HL-60 (cell line): ENCODE results near the gene APOBEC3F.
"Not testable (repeated sequence)": the region's sequence is repeated elsewhere in the genome, so short reads cannot be mapped to it uniquely, and the experiment has no call there.

Source experiments
- DNase-seq, 2 experiments: peaks; one replicate each; pipeline ENCODE4 v3.0.0-alpha.2; 2010 to 2020; ENCODE audit warnings: low read depth in 1 of 2, low spot score in 1 of 2
- H3K27ac ChIP-seq: fragments of 250-450 bp; sonication (Bioruptor Pico); replicated peaks from 2 replicates; pipeline ENCODE4 v1.5.1; 2020; ENCODE audit warnings: mild to moderate bottlenecking, moderate library complexity
- H3K27me3 ChIP-seq: fragments of 250-450 bp; sonication (Bioruptor Pico); 2 replicates; pipeline ENCODE4 v1.5.1; 2021; ENCODE audit warnings: mild to moderate bottlenecking, moderate library complexity; ENCODE audit not compliant: insufficient read depth, poor library complexity, severe bottlenecking
- H3K4me3 ChIP-seq: replicated peaks from 2 replicates; pipeline ENCODE4 v1.5.1; 2011; ENCODE audit warnings: mild to moderate bottlenecking, control low read depth, low read length; ENCODE audit not compliant: insufficient read depth
- GABPA ChIP-seq: IDR thresholded peaks from 2 replicates; pipeline ENCODE4 v1.6.1; 2012; ENCODE audit warnings: low read depth
- POLR2AphosphoS5 ChIP-seq: IDR thresholded peaks from 2 replicates; pipeline ENCODE4 v1.6.1; 2012; ENCODE audit warnings: low read depth
- SPI1 ChIP-seq: IDR thresholded peaks from 2 replicates; pipeline ENCODE4 v1.6.1; 2012; ENCODE audit warnings: low read depth, mild to moderate bottlenecking, borderline replicate concordance
- TF ChIP-seq, protein P1 (sequence below): IDR thresholded peaks from 2 replicates; pipeline ENCODE4 v1.6.1; 2012; ENCODE audit warnings: low read depth; ENCODE audit not compliant: insufficient replicate concordance
- TF ChIP-seq, protein P2 (sequence below): IDR thresholded peaks from one replicate; pipeline ENCODE4 v1.5.1; 2011; ENCODE audit warnings: low read length, control low read depth, inconsistent platforms; ENCODE audit not compliant: insufficient read depth

The APOBEC3F gene

DNA sequence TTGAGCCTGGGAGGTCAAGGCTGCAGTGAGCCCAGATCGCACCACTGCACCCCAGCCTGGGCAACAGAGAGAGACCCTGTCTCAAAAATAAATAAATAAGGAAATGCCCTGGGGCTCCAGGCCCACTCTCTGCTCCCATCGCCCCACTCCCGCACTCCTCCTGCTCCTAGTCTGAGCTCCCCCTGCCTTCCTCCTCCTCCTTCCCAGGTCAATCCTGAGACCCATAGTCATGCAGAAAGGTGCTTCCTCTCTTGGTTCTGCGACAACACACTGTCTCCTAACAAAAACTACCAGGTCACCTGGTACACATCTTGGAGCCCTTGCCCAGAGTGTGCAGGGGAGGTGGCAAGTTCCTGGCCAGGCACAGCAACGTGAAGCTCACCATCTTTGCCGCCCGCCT, 29.5 kb downstream of the APOBEC3F start:
- TF ChIP-seq GABPA, result no peak
- no peak for TF ChIP-seq POLR2AphosphoS5
- TF ChIP-seq, protein P1, sequence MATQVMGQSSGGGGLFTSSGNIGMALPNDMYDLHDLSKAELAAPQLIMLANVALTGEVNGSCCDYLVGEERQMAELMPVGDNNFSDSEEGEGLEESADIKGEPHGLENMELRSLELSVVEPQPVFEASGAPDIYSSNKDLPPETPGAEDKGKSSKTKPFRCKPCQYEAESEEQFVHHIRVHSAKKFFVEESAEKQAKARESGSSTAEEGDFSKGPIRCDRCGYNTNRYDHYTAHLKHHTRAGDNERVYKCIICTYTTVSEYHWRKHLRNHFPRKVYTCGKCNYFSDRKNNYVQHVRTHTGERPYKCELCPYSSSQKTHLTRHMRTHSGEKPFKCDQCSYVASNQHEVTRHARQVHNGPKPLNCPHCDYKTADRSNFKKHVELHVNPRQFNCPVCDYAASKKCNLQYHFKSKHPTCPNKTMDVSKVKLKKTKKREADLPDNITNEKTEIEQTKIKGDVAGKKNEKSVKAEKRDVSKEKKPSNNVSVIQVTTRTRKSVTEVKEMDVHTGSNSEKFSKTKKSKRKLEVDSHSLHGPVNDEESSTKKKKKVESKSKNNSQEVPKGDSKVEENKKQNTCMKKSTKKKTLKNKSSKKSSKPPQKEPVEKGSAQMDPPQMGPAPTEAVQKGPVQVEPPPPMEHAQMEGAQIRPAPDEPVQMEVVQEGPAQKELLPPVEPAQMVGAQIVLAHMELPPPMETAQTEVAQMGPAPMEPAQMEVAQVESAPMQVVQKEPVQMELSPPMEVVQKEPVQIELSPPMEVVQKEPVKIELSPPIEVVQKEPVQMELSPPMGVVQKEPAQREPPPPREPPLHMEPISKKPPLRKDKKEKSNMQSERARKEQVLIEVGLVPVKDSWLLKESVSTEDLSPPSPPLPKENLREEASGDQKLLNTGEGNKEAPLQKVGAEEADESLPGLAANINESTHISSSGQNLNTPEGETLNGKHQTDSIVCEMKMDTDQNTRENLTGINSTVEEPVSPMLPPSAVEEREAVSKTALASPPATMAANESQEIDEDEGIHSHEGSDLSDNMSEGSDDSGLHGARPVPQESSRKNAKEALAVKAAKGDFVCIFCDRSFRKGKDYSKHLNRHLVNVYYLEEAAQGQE, result no peak
- no peak for TF ChIP-seq SPI1
- TF ChIP-seq, protein P2, sequence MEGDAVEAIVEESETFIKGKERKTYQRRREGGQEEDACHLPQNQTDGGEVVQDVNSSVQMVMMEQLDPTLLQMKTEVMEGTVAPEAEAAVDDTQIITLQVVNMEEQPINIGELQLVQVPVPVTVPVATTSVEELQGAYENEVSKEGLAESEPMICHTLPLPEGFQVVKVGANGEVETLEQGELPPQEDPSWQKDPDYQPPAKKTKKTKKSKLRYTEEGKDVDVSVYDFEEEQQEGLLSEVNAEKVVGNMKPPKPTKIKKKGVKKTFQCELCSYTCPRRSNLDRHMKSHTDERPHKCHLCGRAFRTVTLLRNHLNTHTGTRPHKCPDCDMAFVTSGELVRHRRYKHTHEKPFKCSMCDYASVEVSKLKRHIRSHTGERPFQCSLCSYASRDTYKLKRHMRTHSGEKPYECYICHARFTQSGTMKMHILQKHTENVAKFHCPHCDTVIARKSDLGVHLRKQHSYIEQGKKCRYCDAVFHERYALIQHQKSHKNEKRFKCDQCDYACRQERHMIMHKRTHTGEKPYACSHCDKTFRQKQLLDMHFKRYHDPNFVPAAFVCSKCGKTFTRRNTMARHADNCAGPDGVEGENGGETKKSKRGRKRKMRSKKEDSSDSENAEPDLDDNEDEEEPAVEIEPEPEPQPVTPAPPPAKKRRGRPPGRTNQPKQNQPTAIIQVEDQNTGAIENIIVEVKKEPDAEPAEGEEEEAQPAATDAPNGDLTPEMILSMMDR, result no peak
- DNase-seq, result no peak
- no peaks in the 10 kb centered on the region for H3K27me3 ChIP-seq
- no peak overlapping the region for H3K4me3 ChIP-seq
- no peak overlapping the region for H3K27ac ChIP-seq

DNA sequence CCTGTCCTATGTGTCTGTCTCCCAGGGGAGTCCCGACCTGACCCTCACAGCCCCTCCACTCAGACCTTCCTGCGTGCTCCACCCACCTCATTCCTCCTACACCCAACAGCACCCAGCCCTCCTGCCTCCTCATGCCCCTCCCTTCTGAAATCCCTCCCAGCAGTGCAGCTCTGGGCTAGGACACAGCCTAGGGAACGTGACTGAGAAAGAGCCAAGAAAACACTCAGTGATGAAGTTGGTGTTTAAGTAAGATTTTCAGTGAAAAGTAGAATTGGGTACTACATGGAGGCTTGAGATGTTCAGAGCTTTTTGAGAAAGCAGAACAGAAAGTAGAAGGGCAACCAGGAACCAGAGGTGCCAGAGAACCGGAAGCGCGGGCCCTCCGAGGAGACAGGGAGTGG, 31.9 kb downstream of the APOBEC3F start:
- DNase-seq, H3K27ac ChIP-seq, H3K27me3 ChIP-seq, H3K4me3 ChIP-seq: not testable (repeated sequence)

DNA sequence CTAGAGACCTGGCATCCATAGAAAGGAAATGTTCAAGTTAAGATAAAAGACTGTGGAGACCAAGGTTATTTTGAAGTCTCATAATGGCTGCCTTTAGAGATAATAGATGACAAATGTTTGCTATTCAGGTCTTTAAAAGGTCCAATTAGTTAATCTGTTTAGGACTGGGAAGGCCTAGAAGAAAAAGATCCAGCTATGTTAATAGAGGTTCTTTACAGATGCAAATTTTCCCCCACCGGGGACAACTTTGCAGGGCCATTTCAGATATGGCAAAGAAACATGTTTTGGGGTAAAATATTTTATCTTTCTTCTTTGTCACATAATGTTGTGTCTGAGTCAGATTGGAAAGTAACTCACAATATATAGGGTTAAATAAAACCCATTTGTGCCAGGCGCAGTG, 33.3 kb downstream of the APOBEC3F start:
- TF ChIP-seq, protein P1, result no peak
- TF ChIP-seq SPI1, result no peak
- no peak for TF ChIP-seq POLR2AphosphoS5
- TF ChIP-seq GABPA, result no peak
- TF ChIP-seq, protein P2, result no peak
- Histone ChIP-seq H3K27ac (no peak overlapping the region), H3K27me3 (peaks cover 4% of the 10 kb centered on the region), H3K4me3 (no peak overlapping the region)
- no peak for DNase-seq

DNA sequence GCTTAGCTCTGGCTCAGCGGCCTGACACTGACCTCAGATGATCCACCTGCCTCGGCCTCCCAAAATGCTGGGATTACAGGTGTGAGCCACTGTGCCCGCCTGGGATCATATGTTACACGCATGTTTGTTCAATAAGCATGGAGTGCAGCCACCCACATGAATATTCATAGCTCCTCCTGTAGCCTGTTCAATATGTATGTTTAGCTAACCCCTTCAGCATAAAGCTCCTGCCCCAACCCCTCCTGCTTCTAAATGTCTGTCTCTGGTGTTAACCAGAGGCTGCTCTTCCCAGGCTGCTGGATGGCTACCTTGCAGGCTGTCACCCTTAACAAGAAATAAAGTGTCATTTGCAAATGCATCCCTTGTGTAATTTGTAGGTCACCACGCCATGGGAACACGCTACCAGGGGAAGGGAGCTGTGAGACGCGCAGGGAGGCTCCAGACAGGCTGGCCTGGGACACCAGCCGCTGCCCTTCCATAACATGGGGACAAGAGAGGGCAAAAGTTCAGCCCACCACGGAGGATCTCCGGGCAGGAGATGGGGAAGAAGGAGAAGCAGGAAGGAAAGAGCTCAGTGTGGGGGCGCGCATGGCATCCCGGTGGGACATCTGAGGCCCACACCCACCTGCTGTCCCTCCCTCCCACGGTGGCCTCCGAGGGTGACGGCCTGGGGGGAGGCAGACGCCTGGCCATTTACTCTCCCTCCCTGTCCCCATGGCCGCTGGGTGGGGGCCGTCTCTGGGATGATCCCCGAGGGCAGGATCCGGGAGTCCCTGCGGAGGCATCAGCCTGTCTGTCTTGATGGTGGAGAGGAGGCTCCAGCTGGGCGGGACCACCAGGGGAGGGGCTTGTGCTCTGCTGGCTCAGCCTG, 35.7 kb downstream of the APOBEC3F start:
- H3K27ac ChIP-seq, DNase-seq, H3K4me3 ChIP-seq, H3K27me3 ChIP-seq: not testable (repeated sequence)

DNA sequence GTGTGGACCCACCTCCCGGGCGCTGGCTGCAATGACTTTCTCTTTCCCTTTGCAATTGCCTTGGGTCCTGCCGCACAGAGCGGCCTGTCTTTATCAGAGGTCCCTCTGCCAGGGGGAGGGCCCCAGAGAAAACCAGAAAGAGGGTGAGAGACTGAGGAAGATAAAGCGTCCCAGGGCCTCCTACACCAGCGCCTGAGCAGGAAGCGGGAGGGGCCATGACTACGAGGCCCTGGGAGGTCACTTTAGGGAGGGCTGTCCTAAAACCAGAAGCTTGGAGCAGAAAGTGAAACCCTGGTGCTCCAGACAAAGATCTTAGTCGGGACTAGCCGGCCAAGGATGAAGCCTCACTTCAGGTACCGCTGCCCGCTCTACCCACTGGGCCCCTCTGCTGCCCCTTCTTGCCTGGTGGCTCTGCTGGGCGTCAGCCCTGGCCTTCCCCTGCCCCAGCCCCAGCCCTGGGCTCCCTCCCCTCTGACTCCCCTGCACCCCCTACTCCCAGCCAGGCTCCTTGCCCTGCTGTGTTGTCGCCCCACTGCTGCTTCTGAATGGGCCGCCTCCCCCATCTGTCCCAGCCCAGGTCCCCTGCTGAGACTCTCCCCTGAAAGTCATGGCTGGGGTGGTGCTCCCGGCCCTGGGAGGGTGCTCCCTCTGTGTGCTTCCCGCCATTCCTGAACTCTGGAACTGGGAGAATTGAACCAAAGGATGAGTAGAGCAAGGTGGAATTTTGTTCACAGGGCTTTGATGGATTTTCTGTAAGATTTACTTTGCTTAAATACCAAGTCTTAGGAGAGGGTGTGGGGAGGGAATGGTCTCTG, 36.6 kb downstream of the APOBEC3F start, which contains the start of gene APOBEC3G:
Gene APOBEC3G, plus strand, starts transcription at position 250 of the 815 bp plus-strand sequence. Its CDS starts 87 bp downstream, at position 337.
- H3K27me3 ChIP-seq, H3K27ac ChIP-seq, DNase-seq, H3K4me3 ChIP-seq: not testable (repeated sequence)

DNA sequence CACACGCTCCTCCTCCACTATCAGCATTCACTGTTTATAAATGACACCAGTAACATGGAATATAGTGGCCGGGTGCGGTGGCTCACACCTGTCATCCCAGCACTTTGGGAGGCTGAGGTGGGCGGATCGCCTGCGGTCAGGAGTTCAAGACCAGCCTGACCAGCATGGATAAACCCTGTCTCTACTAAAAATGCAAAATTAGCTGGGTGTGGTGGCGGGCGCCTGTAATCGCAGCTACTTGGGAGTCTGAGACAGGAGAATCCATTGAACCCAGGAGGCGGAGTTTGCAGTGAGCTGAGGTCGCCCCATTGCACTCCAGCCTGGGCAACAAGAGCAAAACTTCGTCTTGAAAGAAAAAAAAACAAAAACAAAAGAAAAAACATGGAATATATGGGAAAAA, 37.2 kb downstream of the APOBEC3F start:
- not testable (repeated sequence) for H3K4me3 ChIP-seq, H3K27me3 ChIP-seq, H3K27ac ChIP-seq, DNase-seq
